ENCODE measurements around the gene LHX8. TPM values are rescaled to one million over a fixed set of nuclear protein-coding genes. Genes with fewer than 3 reads are reported as not detected.
A peak's percentile ranks its signal among the peaks of the same experiment; 100 is the strongest.

The LHX8 gene
- total RNA-seq = not detected

DNA sequence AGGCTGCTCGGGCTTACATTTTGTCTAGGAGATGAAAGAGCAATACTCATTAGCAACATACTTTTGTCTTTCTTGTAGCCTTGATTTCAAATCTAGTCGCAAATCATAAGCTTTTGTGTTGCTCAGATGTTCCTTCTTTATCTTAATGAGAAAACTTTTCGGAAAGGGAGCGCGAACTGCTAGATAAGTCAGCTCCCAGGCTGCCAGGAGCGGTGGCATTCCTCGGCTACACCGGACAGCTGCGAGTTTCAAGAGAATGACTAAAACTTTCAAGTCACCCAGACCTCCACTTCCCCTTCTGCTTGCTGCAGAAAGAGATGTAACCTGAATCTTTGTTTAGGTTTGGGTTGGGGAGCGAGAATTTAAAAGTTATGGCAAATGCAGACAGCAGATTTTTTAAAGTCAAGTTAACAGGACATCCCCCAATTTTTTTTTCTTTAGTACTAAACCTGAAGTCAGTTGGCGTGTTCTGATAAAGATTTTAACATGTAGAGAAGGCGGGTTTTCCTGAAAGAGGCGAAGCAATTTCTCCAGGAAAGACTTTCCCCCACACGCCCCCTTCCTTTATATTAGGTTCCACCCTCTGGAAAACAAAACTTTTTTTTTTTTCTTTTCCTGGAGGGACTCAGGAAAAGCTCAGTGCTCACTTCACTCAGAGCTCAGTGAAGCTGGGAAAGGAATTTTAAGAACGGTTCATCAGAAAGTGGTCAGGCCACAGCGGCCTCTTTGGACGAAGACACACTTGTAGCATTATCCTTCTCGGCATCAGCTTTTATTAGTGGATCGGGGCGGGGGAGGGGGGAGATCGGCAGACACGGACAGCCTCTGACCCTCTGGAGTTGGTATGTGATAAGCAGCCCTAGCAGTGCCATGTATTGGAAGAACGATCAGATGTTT, at the start of gene LHX8:
Gene LHX8, plus strand, starts transcription at position 639 of the 897 bp plus-strand sequence. CDS start 2,227 bp downstream, outside the sequence.
- ATAC-seq (ENCODE audit: insufficient number of reproducible peaks, low FRiP score, low read depth) = no peak
- H3K36me3 ChIP-seq = no peaks in the 10 kb centered on the region
- peak within 1 kb of the TSS; percentile 63 for H3K4me3 ChIP-seq
- H3K4me1 ChIP-seq (ENCODE audit: control insufficient read depth in 1 of 2, low read depth in 2 of 2) = peaks cover 0 to 30% of the 10 kb centered on the region in 2 donors
- H3K27ac ChIP-seq = no peak within 1 kb of the TSS
- H3K9me3 ChIP-seq = no peaks in the 10 kb centered on the region
- DNase-seq (ENCODE audit: low spot score) = no peak
- TF ChIP-seq, protein P1, sequence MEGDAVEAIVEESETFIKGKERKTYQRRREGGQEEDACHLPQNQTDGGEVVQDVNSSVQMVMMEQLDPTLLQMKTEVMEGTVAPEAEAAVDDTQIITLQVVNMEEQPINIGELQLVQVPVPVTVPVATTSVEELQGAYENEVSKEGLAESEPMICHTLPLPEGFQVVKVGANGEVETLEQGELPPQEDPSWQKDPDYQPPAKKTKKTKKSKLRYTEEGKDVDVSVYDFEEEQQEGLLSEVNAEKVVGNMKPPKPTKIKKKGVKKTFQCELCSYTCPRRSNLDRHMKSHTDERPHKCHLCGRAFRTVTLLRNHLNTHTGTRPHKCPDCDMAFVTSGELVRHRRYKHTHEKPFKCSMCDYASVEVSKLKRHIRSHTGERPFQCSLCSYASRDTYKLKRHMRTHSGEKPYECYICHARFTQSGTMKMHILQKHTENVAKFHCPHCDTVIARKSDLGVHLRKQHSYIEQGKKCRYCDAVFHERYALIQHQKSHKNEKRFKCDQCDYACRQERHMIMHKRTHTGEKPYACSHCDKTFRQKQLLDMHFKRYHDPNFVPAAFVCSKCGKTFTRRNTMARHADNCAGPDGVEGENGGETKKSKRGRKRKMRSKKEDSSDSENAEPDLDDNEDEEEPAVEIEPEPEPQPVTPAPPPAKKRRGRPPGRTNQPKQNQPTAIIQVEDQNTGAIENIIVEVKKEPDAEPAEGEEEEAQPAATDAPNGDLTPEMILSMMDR (IDR thresholded peaks at IDR 0.05) = no peak
- H3K27me3 ChIP-seq (replicated peaks; ENCODE audit: insufficient read depth) = peaks cover 17% of the 10 kb centered on the region

DNA sequence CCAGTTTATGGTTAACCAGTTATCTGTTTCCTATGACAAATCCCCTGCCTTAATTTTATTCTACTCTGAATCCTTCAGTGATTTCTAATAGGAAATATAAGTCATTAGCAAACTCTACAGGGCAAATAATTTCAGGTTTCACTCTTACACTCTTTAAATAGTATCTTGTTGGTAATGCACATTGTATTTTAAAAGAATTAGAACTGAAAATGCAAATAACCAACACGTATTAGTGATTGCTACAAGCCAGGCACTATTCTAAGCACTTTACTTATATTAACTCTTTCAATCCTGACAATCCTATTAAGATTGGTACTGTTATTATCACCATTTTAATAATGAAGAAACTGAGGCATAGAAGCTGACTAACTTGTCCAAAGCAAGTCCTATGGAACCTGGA, 48.3 kb upstream of the LHX8 start:
- Histone ChIP-seq H3K27me3 (replicated peaks; ENCODE audit: insufficient read depth) (no peaks in the 10 kb centered on the region), H3K36me3 (no peaks in the 10 kb centered on the region), H3K9me3 (no peaks in the 10 kb centered on the region), H3K4me1 (ENCODE audit: control insufficient read depth in 1 of 2, low read depth in 2 of 2) (no peaks in the 10 kb centered on the region), H3K4me3 (no peak overlapping the region), H3K27ac (no peak overlapping the region)
- ATAC-seq (ENCODE audit: insufficient number of reproducible peaks, low FRiP score, low read depth) (no peak), DNase-seq (ENCODE audit: low spot score) (no peak)
- TF ChIP-seq, protein P1 (IDR thresholded peaks at IDR 0.05) = no peak

DNA sequence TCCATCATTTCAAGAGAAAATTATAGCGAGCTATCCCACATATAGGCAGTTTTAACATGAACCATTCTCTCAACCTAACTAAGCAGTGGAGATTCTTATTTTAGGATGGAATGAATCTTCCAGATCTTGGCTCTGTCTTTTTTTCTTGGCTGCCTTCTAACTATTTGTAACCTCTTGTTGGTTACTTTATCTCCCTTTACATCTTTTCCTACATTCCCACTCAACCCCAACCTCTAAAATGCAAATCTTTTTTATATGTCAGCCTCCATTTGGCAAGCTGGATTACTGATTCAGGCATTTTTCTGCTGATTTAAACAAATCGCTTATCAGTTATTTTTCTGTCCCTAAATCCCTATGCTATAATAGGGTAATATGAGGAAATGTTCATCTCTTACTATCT, 46.9 kb upstream of the LHX8 start:
- no peak overlapping the region for H3K4me3 ChIP-seq
- H3K9me3 ChIP-seq = no peaks in the 10 kb centered on the region
- H3K4me1 ChIP-seq (ENCODE audit: control insufficient read depth in 1 of 2, low read depth in 2 of 2) = no peaks in the 10 kb centered on the region
- no peaks in the 10 kb centered on the region for H3K36me3 ChIP-seq
- no peak overlapping the region for H3K27ac ChIP-seq
- no peaks in the 10 kb centered on the region for H3K27me3 ChIP-seq (replicated peaks; ENCODE audit: insufficient read depth)
- DNase-seq (ENCODE audit: low spot score) (no peak), ATAC-seq (ENCODE audit: insufficient number of reproducible peaks, low FRiP score, low read depth) (no peak)
- TF ChIP-seq, protein P1 (IDR thresholded peaks at IDR 0.05) = no peak

DNA sequence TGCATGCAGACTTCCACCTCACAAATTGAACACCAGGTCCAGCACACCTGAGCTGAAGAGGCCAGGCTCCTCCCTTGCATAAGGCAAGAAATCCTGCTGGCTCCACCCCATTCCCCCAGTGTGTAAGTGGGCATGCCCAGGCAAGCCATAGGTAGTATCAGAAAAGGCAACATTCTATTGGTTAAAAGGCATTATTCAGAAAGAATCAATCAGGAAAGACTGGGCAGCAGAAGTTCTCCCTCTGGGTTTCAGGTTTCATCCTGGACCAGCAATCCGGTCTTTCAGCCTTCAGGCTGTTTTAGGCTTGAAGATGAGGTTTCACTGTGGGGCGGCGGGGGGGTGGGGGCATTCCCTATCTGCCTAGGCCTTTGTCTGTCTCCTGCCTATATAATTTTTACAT, 42.0 kb upstream of the LHX8 start:
- DNase-seq (ENCODE audit: low spot score) (no peak), ATAC-seq (ENCODE audit: insufficient number of reproducible peaks, low FRiP score, low read depth) (no peak)
- Histone ChIP-seq H3K4me3 (no peak overlapping the region), H3K36me3 (no peaks in the 10 kb centered on the region), H3K27ac (no peak overlapping the region), H3K4me1 (ENCODE audit: control insufficient read depth in 1 of 2, low read depth in 2 of 2) (no peaks in the 10 kb centered on the region), H3K27me3 (replicated peaks; ENCODE audit: insufficient read depth) (no peaks in the 10 kb centered on the region), H3K9me3 (no peaks in the 10 kb centered on the region)
- TF ChIP-seq, protein P1 (IDR thresholded peaks at IDR 0.05) = no peak

DNA sequence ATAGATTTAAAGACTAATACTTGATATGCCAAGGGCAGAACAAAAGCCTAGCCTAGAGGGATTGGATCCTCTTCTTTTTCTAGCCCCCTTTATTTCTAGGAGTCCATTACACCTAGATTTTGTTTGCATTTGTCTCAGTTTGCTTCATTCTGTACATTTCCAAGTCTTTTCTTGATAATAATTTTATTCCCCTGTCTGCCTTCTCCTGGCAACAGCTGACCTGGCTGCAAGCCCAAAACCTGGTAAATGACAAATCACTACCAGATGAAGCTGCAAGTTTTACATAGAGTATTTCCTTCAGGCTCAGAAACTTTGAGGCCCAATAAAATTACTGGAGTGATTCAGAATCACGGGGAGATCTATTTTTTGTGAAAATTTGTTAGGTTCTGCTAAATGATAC, 36.5 kb upstream of the LHX8 start:
- Histone ChIP-seq H3K36me3 (no peaks in the 10 kb centered on the region), H3K27me3 (replicated peaks; ENCODE audit: insufficient read depth) (no peaks in the 10 kb centered on the region), H3K27ac (no peak overlapping the region), H3K4me3 (no peak overlapping the region), H3K9me3 (no peaks in the 10 kb centered on the region), H3K4me1 (ENCODE audit: control insufficient read depth in 1 of 2, low read depth in 2 of 2) (no peaks in the 10 kb centered on the region)
- no peak for ATAC-seq (ENCODE audit: insufficient number of reproducible peaks, low FRiP score, low read depth)
- no peak for DNase-seq (ENCODE audit: low spot score)
- TF ChIP-seq, protein P1 (IDR thresholded peaks at IDR 0.05) = no peak

Measured in thoracic aorta (tissue), 2 donors.